NOMO-1 treated with dmso at 0.1 percent for 144 hours (cell line): Measurements from ENCODE around the gene SEPHS1.
"Not testable (repeated sequence)": the region's sequence is repeated elsewhere in the genome, so short reads cannot be mapped to it uniquely, and the experiment has no call there.

ENCODE experiments used
- DNase-seq: peaks from one replicate; lab custom pipeline; 2025; ENCODE audit not compliant: unreplicated experiment; lab: John Stamatoyannopoulos, UW

SEPHS1 gene, protein sequence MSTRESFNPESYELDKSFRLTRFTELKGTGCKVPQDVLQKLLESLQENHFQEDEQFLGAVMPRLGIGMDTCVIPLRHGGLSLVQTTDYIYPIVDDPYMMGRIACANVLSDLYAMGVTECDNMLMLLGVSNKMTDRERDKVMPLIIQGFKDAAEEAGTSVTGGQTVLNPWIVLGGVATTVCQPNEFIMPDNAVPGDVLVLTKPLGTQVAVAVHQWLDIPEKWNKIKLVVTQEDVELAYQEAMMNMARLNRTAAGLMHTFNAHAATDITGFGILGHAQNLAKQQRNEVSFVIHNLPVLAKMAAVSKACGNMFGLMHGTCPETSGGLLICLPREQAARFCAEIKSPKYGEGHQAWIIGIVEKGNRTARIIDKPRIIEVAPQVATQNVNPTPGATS

DNA sequence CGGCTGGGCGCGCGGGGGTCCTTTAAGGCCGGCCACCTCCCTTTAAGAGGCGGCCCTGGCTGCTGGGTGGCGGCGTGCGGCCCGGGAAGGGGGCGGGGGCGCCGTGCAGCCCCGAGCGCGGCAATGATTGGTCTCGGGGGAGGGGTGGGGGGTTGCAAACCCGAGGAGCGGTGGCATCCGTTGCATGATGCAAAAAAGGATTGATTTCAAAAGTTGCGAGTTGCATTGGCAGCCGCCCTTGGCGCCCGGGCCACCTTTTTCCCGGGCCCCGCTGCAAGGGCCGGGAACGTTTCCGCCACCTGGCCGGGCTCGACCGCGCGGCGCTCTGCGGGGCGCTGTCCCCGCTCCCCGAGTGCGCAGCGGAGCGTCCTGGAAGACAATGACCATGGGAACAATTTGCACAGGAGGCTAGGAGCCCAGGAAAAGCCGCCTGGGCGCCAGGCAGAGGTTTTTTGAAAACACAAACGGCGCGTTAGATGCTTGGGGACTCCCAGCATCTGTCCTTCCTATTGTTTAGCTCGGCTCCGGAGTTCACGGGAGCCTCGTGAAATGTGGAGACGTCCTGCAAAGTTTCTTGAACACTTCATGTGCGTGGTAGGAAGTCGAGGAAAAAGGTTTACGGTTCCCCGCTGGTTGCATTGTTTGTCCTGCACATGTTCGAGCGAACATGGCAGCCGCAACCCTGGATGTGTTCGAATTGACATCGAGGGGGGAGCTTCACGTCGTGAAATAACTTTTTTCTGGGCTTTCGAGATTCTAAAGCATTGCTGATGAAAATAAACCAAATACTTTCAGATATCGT, at the start of gene SEPHS1:
Gene SEPHS1, minus strand, starts transcription at position 78 of the 802 bp plus-strand sequence. CDS start 3,343 bp downstream, outside the sequence.
- DNase-seq, result peak; percentile 54

DNA sequence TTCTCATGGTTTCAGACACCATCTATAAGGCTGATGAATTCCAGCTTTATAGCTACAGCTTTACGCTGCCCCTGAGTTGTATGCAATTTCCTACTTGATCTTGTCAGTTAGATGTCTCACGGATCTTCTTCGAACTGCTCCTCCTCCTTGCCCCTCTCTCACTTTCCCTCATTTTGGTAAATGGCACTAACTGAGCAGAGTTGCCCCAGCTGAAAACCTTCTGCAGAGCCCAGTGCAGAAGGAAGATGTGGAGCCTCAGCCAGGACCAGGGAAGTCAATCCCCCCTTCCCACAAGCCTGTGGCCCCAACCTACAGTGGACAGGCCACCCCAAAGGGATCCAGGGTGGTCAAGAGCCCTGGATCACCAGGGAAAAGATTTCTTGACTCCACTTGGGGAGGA, 49.0 kb upstream of the SEPHS1 start:
- no peak for DNase-seq

DNA sequence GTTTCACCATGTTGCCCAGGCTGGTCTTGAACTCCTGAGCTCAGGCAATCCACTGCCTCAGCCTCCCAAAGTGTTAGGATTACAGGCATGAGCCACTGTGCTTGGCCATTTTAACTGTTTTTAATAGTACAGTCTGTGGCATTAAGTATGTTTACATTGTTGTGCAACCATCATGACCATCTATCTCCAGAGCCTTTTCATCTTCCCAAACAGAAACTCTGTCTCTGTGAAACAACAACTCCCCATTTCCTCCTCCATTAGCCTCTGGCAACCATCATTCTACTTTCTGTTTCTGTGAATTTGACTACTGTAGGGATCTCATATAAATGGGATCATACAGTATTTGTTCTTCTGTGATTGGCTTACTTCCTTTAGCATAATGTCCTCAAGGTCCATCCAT, 48.3 kb upstream of the SEPHS1 start:
- no peak for DNase-seq

DNA sequence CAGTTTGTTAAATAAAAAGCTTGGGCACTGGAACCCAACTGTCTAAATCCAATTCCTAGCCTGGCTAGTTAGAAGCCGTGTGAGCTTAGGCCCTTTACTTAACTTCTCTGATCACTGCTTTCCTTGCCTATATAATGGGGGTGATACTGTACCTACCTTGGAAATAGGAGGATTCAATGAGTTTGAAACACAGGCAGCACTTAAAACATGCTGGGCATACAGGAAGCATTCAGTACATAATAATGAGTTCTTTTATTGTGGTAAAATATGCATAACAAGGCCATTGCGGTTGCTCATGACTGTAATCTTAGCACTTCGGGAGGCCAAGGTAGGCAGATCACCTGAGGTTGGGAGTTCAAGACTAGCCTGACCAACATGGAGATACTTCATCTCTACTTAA, 47.4 kb upstream of the SEPHS1 start:
- no peak for DNase-seq

DNA sequence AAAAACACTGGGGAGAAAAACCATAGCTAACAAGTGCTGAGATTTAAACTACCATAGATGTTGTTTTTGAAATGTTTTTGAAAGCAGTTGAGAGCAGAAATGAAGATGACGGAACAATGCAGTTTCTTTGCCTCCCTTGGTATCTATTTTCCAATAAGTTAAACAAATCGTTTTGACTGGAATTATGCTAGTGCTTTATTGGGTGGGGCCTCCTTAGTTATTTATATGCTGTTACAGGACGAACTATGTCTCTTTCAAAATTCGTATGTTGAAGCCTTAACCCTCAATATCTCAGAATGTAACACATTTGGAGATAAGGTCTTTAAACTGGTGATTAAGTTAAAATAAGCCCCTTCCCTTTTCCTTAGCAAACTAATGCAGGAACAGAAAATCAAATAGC, 45.5 kb upstream of the SEPHS1 start:
- no peak for DNase-seq

DNA sequence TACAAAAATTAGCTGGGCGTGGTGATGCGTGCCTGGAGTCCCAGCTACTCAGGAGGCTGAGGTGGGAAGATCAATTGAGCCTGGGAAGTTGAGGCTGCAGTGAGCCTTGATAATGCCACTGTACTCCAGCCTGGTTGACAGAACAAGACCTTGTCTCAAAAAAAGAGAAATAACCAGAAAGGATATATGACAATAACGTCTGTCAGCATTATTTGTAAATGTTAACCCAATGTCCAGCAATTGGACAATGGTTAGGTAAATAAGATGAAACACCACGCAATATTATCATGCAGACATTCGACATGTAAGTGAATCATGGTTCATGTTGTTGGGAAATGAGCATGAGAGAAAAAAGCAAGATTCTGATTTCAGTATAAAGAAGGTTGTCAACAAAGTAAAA, 44.6 kb upstream of the SEPHS1 start:
- no peak for DNase-seq

DNA sequence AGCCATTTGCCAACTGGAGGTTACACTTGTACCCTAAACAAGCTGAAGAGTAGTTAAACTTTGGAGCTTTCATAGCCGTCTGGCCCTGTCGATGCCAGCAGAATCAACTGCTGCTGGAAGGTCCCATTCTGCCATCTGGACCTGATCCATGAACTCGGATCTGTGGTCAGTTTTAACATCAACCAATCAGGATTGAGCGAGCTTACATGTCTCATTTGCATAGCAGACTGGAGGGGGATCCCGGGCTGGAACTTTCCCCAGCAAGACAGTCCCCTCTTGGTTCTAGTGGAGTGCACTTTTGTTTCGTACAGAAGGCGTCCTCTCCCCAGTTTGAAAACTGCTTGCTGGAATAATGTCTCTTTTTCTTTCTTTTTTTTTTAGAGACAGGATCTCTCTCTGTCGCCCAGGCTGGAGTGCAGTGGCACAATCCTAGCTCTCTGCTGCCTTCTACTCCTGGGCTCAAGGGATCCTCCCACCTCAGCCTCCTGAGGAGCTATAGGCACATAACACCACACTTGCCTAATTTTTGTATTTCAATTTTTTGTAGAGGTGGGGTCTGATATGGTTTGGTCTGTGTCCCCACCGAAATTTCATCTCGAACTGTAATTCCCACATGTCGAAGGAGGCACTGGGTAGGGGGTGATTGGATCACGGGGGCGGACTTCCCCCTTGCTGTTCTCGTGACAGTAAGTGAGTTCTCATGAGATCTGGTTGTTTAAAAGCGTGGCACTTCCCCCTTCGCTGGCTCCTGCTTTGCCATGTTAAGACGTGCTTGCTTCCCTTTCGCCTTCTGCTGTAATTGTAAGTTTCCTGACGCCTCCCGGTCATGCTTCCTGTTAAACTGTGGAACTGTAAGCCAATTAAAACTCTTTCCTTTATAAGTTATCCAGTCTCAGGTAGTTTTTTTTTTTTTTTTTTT, 42.8 kb upstream of the SEPHS1 start:
- peak; percentile 19 for DNase-seq

DNA sequence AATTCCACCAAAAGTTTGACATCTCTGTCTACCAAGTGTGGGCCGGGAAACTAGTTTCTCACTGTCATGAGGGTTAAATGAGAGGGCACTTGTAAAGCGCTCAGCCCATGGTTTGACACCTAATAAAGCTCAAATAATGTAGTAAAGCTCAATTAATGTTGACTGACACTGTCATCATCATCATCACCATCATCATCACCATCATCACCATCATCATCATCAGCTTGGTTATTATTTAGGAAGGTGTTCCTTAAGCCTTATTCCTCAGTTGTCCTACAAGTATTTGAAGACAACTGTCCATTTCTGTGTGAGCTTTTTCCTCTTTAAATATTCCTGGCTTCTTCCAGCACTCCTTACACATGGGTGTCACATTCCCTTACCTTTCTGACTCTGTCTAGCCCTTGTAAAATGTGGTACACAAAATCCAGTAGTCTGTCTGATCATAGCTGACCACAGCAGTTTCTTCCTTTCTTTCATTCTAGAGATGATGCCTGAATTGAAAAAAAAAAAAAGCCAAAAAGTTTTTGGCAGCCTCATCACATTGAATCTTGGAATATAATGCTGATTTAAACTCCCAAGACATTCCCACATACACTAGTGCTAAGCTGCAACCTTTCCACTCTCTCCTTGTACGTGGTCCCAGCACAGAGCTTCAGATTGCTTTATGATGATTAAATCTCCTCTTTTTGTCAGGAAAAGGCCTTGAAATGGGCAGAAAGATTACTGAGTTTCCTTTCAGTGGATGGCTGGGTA, 40.6 kb upstream of the SEPHS1 start:
- no peak for DNase-seq

DNA sequence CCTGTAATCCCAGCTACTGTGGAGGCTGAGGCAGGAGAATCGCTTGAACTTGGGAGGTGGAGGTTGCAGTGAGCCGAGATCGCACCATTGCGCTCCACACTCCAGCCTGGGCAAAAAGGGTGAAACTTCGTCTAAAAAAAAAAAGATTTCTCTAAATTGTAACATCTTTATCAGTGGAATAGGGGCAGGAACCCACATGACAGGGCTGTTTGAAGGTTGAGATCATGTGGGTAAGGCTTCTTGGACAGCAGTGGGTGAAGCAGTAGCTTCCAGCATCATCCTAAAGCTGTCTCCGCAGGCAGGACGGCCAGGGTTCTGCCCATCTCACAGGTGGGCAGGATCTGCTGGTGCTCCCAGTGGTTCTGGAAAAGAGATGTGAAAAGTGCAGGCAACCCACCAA, 37.9 kb upstream of the SEPHS1 start:
- no peak for DNase-seq

DNA sequence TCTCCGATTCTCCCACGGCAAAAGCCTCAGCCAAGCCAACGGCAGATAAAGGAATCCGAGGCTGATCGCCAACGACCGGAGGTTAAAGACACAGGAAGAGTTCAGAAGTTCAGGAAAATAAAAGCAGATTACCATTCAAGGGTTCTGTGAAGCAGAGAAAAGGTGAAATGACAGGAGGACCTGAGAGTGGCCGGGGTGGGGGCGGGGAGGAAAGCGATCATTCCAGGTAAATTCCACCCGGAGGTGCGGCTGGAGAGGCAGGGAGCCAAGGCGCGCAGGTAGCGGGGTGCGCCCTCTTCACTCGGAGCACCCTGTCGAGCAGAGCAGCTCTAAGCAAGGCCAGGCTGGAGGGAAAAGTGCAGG, 35.3 kb upstream of the SEPHS1 start:
- no peak for DNase-seq

DNA sequence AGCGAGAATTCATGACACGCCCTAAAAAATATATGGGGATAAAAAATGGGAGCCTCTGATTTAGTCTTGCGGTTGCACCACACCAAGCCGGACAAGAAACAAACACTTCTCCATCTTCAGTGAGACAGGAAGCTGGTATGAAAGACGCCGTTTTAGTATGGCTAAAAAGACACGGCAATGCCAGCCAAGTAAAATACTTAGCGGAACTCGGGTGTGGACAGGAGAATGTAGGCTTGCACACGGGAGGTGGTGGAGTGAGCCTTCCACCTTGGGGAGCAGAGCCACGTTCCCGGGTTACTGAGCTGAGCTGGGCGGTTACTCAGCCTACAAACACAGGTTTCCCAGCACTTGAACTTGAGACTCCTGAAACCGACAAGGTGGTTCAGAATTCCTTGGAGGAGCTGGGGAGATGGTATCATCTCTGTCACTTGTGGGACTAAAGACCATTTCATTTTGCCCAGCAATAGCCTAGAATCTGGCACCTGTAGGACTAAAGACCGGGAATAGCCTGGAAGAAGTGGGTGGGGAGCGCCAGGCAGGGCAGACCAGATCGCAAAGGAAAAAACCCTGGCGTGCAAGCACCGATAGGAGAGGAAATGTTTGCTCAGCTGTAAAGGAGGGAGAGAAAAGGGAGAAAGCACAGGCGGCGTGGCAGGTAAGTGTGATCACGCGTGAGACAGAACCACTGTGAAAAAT, 34.8 kb upstream of the SEPHS1 start:
- DNase-seq, result no peak

DNA sequence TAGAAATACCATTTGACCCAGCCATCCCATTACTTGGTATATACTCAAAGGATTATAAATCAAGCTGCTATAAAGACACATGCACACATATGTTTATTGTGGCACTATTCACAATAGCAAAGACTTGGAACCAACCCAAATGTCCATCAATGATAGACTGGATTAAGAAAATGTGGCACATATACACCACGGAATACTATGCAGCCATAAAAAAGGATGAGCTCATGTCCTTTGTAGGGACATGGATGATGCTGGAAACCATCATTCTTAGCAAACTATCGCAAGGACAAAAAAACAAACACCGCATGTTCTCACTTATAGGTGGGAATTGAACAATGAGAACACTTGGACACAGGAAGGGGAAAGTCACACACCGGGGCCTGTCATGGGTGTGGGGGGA, 31.0 kb upstream of the SEPHS1 start:
- DNase-seq, result not testable (repeated sequence)

DNA sequence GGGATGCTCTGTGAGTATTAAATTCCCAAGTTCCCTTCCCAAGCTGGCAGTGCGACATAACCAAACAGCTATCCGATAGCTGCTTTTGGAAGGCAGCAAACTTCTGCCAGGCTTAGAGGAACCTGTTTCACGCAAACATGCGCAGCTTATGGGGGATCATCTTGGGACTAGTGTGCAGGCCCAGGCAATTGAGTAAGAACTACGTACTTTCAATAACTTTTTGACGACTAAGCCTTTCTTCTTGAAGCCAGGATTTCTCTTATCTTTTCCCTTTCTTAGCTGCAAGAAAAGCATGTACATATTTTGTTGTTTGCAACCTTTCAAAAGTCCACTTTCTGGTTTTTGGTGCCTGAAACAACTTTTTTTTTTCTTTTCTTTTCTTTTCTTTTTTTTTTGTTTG, 28.7 kb upstream of the SEPHS1 start:
- no peak for DNase-seq

DNA sequence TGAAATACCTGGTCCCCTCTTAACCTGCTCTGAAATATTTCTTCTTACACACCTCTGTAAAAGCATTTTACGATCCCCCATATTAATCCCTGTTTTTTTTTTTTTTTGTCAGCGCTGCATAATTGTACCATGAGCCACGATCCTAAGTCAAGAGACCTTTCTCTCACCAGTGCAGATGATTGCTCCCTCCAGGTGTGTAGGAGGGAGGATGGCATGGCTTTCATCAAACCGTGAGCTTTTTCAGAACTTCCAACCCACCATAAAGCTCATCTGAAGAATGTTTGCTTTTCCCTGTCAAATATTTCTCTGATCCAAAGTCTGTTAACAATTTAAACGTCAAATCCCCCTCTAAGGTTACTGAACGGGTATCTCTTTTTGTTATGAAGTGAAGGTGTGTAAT, 28.2 kb upstream of the SEPHS1 start:
- DNase-seq, result no peak

DNA sequence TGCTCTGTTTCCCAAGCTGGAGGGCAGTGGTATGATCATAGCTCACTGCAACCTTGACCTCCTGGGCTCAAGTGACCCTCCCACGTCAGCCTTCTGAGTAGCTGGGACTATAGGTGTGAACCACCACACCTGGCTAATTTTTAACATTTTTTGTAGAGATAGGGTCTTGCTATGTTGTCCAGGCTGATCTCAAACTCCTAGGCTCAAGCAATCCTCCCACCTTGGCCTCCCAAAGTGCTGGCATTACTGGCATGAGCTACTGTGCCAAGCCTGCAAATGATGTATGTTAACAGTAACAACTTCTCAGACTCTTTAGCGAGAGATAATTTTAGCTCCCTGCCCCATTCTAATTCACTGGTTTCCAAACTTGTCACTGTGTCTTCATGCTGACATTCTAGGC, 27.7 kb upstream of the SEPHS1 start:
- DNase-seq, result no peak

DNA sequence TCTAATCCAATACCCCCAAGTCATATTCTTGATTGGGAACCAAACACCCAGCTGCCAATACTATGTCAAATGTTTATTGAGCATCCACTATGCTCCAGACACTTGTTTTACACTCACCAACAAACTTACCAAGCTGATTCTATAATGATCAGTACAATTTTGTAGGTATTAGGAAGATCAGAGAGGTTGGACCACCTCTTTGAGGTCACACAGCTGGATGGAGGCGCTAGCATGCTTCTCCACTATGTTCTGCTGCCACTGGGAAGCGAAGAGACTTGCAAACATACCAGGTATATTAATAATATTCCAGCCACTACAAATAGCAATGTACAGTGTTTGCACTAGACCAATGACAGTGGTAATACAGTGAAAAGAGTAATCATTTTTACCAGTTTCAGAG, 25.6 kb upstream of the SEPHS1 start:
- DNase-seq, result no peak

DNA sequence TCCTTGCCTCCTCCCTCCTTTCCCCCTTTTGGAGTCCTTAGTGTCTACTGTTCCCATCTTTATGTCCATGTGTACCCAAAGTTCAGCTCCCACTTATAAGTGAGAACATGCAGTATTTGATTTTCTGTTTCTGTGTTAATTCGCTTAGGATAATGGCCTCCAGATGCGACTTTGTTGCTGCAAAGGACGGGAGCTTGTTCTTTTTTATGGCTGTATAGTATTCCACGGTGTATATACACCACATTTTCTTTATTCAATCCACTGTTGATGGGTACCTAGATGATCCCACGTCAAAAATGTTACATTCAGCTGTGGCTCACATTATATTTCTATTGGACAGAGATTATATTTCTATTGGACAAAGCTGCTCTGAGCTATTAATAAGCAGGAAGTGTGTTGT, 24.4 kb upstream of the SEPHS1 start:
- no peak for DNase-seq

DNA sequence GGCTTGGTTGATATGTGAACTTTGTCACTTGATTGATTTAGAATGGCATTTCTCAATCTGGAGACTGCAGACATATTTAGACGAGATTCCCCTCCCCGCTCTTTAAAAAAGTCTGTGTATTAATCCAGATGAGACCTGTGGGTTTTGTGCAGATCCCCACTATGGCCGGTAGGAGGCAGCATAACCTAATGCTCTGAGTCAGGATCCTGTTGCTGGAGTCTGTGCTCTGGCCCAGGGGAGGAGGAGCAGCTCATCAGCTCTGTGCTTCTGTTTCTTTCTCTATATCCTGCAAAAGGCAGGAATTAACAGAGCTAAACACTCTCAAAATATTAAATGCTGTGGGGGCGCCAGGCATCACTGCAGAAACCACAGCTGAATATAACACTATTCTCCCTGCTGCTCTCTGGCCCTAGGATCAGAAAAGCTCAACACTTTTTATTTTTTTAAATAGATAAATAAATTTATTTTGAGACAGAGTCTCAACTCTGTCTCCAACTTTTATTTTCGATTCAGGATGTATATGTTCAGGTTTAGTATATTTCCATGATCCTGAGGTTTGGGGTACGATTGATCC, 23.9 kb upstream of the SEPHS1 start:
- DNase-seq, result peak; percentile 62

DNA sequence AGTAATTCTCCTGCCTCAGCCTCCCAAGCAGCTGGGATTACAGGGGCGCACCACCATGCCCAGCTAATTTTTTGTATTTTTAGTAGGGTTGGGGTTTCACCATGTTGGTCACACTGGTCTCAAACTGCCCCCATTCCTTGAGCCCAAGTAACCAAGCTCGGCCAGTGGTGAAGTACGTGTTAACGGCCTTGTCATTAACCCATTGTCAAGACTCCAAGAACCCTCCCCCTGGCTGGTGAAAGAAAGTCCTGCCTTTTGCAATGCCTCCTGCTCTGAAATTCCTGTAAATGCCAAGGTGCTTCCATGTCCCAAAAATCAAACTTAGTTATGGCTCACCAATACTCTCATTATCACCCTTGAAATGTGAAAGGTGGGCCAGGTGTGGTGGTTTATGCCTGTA, 18.8 kb upstream of the SEPHS1 start:
- DNase-seq, result no peak

DNA sequence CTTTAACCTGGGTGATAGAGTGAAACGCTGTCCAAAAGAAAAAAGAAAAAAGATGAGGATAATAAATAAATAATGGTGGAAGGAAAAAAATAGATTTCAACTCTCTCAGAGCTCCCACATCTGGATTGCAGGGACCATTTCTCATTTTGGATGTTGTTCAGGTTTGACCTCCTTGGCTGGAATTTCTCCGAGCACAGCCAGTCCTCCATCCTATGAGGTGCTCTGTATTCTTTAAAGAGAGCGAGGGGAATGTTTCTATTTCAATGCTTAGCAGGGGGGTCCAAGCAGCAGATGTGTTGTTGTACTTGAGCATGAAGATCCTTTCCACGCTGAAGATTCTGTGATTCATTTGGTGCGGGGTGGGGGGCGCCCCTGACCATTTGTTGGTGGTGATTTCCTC, 17.7 kb upstream of the SEPHS1 start:
- no peak for DNase-seq
